Coronary artery (tissue), 2 donors: ENCODE data around the gene TTLL5.

Experiments used
- DNase-seq: peaks from one replicate; pipeline ENCODE4 v3.0.0-alpha.2; 2017; ENCODE audit warnings: low spot score
- H3K27ac ChIP-seq, 2 donors: fragments of 200-600 bp; sonication (generic); one replicate each; pipeline ENCODE4 v1.5.1; 2016 to 2019
- H3K4me3 ChIP-seq: fragments of 200-600 bp; sonication (generic); 2 replicates; pipeline ENCODE4 v1.5.1; 2016; ENCODE audit warnings: mild to moderate bottlenecking, moderate library complexity
- CTCF ChIP-seq: fragments of 200-600 bp; sonication (generic); IDR thresholded peaks from one replicate; pipeline ENCODE4 v1.5.1; 2019; ENCODE audit warnings: antibody characterized with exemption

TTLL5 gene

DNA sequence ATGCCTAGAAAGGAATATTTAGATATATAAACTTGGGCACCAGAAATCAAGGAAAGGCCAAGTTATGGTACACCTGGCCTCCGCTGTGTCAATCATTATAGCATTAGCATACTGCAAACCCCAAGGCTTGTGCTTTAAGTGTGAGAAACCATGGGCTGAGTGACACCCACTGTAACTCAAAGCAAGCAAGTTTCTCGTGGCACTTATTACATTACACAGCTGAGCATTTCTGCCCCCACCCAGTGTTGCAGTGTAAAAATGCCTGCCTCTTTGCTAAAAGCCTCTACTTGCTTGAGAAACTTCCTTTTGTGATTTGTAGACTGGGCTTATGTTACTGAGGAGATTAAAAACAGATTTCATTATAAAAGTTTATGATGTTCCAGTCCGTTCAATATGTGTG is 198.7 kb downstream of the TTLL5 start:
- H3K4me3 ChIP-seq: no peak overlapping the region
- no peak overlapping the region for H3K27ac ChIP-seq
- DNase-seq: no peak
- no peak for TF ChIP-seq CTCF

GRCh38 chr14:75860561-75861160 is 199.6 kb downstream of the TTLL5 start:
- Histone ChIP-seq H3K4me3 (no peak overlapping the region), H3K27ac (no peak overlapping the region)
- DNase-seq: no peak
- TF ChIP-seq CTCF: no peak

DNA sequence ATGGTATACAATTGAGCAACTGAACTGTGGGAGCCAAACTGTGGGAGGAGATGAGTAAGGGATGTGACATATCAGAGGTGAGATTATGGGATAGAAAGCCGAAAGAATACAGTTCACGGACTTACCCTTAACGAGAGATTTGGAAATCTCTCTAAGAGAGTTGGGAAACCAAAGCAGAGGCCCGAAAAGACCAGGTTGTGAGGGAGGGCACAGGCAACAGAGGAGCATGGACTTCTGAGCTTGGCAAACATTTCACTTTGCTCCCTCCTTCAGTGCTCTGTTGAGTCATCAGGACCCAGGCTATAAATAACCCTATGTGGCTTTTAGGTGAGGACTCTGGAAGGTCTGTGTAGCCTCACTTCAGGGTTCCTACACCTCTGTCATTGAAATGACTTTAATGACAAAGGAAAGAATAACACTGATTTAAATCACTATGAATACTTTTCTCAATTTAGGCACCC is 200.1 kb downstream of the TTLL5 start:
- TF ChIP-seq CTCF: no peak
- Histone ChIP-seq H3K27ac (no peak overlapping the region), H3K4me3 (no peak overlapping the region)
- DNase-seq: no peak

DNA sequence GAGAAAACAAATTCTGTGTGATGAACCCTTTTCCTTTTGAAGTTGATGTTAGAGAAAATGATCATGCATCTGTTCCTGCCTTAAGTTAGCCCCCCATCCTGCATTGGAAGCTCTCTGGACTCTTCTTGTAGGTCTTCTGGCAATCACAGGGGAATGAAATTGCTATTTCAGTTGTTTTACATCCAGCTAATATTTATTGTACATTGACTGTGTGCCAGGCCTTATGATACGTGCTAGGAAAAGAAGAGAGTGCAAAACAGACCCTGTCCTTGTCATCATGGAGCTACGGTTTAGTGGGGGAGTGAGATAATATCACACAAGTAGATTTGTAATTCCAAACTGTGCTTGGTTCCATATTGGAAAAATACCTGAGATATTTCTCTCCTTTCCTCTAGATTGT is 202.2 kb downstream of the TTLL5 start:
- DNase-seq: no peak
- TF ChIP-seq CTCF: no peak
- Histone ChIP-seq H3K4me3 (no peak overlapping the region), H3K27ac (no peak overlapping the region)

DNA sequence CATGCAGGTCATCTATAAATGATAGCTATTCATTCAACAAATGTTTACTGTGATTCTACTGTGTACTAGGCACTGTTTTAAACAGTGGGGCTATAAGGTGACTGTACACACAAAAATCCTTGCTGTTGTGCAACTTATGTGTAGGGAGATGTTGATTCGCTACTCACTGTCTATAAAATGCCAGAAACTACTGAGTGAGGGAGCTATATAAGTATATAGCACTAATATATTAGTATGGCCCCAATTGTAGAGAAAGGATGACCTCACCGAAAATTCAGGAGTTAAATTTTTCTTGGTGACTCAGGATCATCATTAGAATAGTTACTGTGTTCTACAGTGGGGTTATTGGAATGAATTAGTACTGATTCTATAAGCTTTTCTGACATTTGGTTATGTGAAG is 203.3 kb downstream of the TTLL5 start:
- no peak overlapping the region for H3K27ac ChIP-seq
- TF ChIP-seq CTCF: no peak
- H3K4me3 ChIP-seq: no peak overlapping the region
- DNase-seq: no peak

DNA sequence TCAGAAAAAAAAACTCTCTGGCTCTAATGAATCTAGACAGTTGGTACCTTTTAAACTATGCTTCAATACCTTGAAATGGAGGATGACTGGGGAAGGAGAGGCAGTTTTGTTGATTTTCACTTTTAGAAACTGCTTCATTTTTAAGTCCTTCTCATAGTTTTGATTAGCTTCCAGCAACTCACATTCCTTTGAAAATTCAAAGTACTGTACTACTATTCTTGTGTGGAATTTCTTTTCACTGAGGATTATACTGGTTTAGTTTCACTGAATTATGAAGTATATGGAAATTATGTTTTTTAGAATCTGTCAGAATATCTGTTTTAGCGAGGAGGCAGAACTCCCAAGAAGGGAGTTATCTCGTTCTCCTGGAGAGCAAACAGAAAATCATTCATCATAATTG is 204.5 kb downstream of the TTLL5 start:
- TF ChIP-seq CTCF: no peak
- Histone ChIP-seq H3K27ac (no peak overlapping the region), H3K4me3 (no peak overlapping the region)
- DNase-seq: no peak

- H3K27ac ChIP-seq: no peak overlapping the region
- TF ChIP-seq CTCF: no peak
- H3K4me3 ChIP-seq: no peak overlapping the region
- no peak for DNase-seq
Measured at GRCh38 chr14:75866970-75867369, 205.9 kb downstream of the TTLL5 start.
